NCI-H524 (cell line): ENCODE measurements around the gene PLD5.
A peak's percentile ranks its signal among the peaks of the same experiment; 100 is the strongest.
"Not testable (repeated sequence)": the region's sequence is repeated elsewhere in the genome, so short reads cannot be mapped to it uniquely, and the experiment has no call there.

Source experiments
- DNase-seq, 2 experiments: peaks; one replicate each; lab custom pipeline; 2025; lab: John Stamatoyannopoulos, UW

Gene PLD5

DNA sequence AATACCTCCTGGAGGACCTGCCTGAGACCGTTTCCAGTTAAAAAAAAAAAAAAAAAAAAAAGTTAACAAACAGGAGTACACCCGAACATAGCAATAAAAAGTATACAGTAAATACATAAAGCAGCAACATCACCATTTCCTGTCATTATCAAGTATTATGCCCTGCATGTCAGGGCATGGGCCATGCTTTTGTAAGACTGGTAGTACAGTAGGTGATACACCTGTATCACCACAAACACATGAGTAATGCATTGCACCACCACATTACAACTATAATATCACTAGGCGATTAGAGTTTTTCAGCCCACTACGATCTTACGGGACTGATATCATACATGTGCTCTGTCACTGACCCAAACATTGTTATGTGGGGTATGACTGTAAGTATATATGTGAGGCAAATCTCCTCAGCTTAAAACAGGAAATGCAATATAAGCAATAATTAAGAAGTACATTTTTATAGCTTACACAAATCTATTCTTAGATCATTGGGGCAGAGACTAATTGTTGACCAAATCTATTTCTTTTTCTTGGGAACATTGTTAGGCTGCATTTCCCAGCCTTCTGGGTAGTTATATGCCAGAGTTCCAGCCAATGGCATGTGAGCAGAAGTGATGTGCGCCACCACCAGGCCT lies 98.1 kb downstream of the PLD5 start:
- no peak for DNase-seq

DNA sequence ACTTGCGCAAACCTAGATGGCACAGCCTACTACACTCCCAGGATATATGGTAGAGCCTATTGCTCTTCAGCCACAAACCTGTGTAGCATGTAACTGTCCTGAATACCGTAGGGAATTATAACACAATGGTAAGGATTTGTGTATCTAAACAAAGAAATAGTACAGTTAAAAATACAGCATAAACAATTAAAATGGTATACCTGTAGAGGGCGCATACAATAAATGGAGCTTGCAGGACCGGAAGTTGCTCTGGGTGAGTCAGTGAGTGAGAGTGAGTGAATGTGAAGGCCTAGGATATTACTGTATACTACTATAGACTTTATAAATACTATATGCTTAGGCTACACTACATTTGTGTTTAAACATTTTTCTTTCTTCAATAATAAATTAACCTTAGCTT lies 99.3 kb downstream of the PLD5 start:
- peak in 1 of 2 experiments; percentile 4 for DNase-seq

DNA sequence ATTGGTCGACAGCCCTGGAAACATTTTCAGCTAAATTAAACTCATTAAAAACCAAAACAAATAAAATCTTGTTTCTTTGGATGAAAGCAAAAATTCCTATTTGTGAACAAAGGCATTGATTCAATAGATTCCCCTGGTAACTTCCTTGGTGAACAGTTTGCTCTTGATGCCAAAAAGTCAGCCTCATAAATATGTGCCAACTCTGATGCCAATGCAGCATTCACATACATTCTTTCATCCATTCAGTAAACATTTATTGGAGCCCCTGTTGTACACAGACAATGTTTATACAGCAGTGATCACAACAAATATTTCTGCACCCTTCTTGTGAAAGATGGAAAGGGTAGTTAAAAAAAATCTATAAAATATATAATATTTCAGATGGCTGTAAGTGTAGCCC lies 107.8 kb downstream of the PLD5 start:
- DNase-seq, result no peak

DNA sequence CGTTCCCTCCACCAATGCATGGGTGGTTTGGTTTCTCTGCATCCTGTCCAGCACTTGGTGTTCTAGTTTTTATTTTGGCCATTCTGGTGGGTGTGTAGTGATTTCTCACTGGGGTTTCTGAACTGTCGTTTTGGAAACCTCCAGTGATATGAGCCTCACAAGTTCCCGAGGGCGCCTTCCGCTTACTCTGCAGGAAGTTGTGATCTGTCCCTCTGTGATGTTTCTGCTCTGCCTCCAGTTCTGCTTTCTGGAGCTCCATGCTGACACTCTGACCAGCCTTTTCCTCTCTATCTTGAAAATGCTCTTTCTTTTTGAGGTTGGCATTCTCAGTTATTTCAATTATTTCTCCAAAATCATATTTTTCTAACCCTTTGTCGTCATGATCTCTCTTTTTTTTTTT lies 111.6 kb downstream of the PLD5 start:
- DNase-seq, result no peak

DNA sequence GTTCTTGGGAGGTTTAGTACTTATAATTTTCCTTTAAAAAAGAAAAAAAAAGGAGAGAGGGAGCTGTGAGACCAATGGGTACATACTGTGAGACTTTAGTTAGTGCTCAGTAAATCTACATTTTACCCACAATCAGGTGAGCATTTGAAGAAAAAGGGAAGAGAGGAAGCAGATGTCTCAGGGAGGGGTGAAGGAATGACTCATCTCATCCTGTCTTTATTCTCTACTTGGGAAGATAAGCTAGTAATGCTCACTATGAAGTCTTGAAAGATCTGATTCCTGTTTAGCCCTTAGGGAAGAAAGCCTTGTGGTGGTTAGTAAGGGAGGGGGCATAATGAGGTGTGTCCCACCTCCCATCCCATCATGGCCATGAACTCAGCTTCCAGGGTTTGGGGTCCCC lies 112.6 kb downstream of the PLD5 start:
- DNase-seq, result no peak

DNA sequence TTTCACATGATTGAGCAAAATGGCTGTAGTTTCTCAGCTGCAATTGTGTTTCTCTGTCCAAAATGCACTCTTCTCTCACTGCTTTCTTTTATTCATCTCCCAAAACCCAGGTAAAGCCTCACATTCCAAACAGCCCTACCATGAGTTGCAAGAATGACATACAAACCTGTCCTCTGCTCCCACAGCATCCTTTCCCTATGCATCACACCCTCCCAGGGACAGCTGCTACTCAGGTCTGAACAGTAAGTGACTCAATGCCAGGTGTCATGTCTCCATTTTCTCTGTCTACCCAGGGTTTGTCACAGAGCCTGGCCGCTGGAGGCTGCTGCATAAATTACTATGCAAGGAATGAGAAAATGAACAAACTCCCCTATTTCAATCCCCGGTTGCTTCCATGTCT lies 118.5 kb downstream of the PLD5 start:
- DNase-seq, result no peak

DNA sequence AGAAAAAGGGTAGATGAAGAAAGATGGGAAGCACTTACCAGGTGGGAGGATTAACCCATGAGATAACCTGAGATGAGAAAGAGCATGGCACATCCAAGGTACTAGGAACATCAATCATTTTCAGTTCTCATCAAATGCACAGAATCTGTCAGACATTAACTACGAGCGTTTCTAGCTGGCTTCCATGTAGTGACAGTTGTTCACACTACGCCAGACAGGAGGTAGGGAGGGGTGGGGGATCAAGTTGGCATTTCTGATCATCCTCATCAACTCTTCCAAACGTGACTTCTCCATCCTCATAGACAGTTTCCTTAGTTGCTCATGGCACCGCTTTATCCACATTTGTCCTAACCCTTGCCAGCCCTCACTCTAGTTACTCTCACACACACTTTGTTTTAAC lies 120.2 kb downstream of the PLD5 start:
- no peak for DNase-seq

DNA sequence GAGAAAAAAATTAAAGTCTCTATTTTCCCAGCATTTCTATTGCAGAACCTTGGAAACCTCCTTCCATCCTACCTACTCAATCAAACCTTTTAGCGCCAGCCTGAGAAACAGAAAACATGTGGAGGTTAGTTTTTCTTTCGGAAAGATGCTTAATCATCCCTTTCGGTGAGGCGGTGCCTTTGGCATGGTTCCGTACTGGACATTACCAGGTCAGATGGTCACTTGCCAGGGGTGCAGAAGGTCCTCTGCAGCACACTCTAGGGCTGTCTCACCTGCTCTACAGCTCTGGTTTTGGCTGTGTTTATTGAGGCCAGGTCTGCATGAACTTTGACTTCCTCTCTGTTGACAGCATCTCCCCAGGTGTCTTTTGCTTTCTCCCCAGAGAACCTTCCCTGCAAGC lies 121.5 kb downstream of the PLD5 start:
- no peak for DNase-seq

DNA sequence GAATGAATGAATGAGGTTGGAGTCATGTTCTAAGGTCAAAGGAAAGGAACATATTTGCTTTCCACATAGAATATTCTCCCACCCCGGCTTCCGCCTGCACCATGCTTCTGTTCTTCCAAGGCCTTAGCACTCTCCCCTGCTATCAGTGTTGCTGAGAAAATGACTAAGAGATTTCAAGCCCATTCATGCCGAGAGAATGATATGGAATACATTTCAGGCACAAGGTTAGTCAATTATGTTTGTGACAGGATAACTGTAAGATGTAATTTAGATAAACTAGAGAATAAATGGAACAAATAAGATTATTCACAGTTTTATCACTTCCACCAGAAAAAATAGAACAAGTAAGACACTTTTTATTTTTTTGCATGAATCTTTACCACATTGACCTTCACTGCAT lies 122.6 kb downstream of the PLD5 start:
- no peak for DNase-seq

DNA sequence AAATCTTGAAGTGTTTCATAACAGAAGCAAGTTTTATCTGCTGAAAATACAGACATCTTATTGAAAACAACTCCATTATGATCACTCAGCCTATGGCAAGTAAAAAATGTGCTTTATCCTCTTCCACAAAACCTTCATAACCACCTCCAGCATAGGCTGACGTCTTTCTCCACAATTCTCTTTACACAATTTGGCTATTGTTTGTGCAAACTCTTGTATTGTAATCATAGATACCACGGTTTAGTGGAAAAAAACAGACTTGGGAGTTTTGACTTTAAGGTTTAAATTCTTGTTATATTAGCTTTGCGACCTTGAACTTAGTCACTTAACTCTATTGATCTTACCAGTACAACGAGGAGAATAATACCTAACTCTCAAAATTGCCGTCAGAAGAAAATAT lies 126.1 kb downstream of the PLD5 start:
- DNase-seq, result no peak

DNA sequence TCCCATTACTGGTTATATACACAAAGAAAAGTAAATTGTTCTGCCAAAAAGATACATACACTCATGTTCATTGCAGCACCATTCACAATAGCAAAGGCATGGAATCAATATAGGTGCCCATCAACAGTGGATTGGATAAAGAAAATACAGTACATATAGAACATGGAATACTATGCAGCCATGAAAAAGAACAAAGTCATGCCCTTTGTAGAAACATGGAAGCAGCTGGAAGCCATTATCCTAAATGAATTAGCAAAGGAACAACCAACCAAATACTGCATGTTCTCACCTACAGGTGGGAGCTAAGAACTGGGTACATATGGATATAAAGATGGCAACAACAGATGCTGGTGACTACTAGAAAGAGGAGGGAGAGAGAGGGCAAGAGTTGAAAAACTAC lies 132.6 kb downstream of the PLD5 start:
- DNase-seq, result no peak

DNA sequence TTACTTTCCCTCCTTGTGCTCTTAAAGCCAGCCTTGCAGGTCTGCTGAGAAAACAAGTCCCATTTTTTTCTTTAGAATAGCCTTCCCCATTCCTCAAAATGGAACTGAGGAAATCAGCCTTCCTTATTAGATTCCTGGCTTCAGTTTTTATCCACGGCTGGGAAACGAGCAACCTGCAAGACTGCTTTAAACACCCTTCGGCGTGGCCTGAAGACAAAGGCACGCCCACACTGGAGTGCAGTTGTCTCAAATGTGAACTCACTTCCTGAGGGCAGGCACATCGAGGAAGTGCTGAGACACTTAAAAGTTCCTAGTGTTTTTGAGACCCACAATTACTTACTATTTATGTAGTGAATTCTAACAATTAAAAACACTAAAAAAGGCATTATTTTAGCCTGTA lies 148.4 kb downstream of the PLD5 start:
- not testable (repeated sequence) for DNase-seq

DNA sequence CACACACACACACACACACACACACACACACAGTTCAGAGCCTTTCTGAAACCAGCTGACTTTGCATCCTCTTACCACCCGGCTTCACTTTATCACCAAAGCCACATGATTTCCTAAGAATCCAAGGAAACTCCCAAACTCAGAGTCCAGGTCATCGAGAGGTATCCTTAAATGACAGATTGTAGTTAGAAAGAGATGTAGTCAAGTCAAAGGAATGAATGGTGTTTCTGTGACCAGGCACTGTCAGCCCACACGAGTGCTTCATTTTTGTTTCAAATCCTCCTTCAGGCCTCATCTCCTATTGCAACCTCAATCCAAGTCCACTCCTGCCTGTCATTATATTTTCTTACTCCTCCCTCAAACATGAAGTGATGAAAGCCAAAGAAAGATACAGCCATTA lies 174.1 kb downstream of the PLD5 start:
- DNase-seq, result not testable (repeated sequence)

DNA sequence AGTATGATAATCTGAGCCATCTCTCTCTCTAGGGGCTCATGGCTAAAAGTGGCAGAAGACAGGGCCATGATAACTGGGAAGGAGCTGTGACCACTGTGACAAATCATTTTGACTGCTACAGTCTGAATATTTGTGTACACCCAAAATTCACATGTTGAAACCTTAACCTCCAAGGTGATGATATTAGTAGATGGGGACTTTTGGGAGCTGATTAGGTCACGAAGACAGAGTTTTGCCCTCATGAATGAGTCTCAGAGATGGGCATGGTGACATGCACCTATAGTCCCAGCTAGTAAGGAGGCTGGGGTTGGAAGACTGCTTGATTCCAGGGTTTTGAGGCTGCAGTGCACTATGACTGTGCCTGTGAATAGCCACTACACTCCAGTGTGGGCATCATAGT lies 174.9 kb downstream of the PLD5 start:
- DNase-seq, result no peak

DNA sequence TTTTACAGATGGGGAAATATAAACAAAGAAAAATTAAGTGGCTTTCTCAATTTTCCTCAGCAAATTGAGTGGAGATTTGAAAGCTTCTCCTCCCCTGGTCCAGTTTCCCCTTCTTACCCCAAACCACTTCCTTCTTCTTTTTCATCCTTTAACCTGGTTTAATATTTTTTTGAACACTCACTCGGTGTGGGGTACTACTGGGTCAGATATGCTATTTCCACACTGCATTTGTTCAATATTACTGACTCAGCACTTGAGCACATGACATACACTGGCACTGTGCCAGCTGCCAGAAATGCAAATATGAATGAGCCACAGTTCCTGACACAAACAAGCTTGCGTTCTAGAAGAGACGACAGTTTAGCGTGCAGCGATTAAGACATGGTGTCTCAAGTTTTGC lies 193.6 kb downstream of the PLD5 start:
- DNase-seq, result not testable (repeated sequence)

DNA sequence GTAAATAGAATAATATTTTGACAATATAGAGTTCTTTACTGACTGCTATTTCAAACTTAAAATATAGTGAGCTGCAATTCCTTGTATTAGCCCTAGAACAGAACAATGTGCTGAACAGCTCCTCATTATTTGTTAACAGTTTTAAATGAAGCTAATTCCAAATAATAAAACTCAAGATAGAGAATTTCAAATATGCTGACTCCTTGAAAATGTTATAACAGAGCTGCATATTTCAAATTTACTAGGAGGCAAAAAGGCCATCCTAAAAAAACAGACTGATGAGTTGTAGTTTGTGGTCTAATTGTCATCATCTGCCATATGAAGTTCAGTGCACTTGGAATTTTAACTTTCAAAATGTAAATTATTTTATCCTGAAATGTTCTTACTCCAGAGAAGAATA lies 197.1 kb downstream of the PLD5 start:
- DNase-seq, result not testable (repeated sequence)

DNA sequence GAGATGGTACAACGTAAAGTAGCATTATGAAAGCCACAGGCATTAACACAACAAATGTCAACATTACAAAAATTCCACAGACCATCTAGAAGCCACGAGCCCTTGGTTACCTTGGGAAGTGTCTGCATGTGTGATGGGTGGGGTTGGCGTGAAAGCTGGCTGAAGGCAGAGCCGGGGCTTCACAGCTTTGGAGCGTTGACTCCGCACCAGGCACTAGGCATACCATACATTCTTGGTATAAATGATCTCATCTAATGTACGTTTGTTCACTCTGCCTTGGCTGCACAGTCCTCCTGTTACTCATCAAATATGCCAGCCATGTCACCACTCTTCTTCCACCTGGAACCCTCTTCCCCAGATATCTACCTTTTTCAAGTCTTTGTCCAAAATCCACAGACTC lies 202.5 kb downstream of the PLD5 start:
- not testable (repeated sequence) for DNase-seq

DNA sequence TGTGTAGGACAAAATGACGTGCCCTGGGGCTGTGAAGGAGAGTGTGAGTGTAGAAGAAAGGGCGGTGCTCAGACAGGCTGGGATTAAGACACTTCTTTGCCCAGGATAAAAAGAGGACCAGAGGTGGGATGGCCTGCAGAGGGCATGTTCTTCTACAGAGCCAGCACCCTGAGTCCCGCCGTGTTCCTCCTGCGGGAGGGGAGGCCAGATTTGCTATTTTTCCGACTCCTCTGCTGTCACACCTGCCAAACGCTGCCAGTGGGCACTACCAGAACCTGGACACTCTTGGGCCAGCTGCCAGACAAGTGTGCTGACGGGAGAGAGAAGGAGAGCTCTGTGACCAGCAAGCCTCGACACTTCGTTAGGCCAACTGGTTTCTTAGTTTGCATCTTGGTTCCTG lies 206.4 kb downstream of the PLD5 start:
- DNase-seq, result no peak

DNA sequence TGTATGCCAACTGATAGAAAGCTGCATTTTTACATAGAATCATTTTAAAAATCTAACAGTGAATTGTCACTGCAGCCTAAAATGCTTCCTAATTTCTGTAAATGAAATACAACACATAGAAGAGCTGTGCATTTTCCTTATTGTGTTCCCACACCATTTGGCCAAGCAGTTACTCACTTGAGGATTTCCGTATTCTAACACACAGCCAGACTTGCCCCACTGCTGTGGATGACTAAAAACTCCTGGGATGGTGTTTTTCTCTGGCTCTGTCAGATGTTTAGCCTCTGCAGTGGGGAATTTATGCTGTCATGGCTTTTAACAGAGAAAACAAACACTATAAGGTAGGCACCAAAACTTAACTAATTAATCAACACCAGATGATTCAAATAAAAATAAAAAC lies 209.6 kb downstream of the PLD5 start:
- DNase-seq, result not testable (repeated sequence)

DNA sequence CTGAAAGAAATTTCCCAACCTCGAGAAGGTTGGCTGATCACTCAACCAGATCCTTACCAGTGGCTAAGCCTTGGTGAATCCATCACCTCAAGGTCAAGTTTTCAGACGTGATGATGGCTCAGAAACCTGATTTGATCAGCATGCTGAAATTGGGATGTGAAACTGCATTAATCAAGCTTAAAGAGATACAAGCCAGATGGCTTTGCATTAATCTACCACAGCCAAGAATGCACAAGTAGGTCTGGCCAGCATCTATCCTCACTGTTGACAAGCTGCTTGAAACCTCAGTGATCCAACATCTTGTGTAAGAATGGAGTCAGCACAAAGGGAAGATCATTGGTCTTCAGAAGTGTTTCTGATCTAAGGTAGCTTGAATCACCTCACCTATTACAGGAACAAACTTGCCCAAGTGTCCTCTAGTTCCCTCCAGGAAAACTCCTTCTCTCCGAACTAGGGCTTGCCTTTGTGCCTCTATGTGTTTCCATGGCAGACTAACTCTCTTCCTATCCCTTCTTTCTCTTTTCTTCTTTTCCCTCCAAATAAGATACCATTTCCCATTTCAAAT lies 210.3 kb downstream of the PLD5 start:
- peak in 1 of 2 experiments; percentile 54 for DNase-seq

DNA sequence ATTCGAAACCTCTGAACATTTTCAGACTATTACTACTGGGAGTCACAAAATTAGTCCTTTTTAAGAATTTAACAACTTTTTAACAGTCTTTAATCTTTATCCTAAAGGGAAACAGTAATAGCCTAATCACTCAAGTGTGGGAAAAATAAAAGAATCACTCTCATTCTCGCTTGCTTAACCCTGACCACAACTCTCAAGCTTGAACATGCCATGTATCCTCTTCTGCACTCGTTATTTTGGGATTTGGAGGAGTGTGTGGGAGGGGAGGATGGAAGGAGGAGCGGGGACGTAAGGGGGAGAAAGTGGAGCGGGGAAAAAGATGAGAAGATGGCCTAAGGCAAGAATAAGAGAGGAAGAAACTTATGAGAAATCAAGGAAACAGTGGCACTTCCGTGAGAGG lies 215.8 kb downstream of the PLD5 start:
- not testable (repeated sequence) for DNase-seq

DNA sequence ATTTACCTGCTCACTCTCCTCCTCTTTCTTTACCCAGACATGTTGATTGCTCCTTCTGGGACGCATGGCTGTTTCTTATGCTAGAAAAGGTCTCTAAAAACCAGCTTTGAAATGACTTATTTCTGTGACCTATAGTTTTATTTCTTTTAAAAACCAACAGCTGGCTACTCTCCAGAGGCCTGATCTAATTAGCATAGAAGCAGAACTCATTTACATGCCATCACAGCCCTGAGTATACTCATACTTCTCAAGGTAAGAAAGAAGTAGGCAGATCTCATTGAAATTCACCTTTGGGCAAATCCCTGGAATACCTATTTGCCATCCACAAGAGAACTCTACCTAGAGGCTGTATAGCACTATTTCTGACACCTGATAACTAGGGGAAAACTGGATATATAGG lies 230.7 kb downstream of the PLD5 start:
- not testable (repeated sequence) for DNase-seq

DNA sequence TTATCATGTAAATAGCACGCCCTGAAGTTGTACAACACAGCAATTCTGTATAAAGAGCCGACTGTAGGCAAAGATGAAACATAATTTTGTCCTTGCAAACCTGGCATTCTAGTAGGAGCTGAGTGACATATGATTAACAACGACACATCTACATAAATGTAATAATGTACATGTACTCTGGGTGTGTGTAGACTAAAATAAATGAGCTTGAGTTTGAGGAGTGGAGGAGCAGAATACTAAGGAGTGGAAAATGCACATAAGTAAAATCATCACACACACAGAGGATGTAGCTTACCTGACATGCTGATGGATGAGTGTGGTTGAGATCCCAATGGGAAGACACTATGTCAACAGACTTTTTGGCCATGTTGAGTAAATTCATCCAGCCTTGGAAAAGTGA lies 236.4 kb downstream of the PLD5 start:
- not testable (repeated sequence) for DNase-seq

DNA sequence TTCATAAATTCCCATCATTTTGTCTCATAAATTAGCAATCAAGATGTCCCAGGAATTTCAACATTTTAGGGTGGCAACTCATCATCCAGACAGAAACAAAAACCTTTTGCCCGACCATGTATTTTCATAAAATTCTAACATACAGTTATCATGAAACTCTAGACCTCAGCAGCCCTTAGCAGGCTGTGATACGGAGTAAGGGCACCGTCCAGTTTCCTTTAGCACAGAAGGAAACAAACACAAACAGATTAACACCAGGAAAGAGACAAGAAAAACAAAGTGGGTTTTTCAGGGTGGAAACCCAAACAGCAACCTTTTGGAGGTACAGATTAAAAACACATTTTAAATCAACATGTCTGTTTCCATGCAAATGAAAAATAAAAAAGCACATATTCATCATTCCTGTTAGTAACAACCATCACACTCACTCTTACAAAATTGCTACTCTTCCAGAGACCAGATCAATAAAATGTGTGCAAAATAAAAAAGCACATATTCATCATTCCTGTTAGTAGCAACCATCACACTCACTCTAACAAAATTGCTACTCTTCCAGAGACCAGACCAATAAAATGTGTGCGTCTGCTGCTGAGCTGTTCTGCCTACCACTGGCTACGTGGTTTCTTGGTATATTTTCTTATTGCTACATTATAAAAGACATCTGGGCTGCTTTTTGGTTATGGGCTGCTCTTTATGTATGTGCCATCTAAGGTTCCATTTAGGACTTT lies 241.6 kb downstream of the PLD5 start:
- not testable (repeated sequence) for DNase-seq
